Endothelial cell (in vitro differentiated cells): ENCODE measurements around the gene TWNK. TPM values are rescaled to one million over a fixed set of nuclear protein-coding genes. Genes with fewer than 3 reads are reported as not detected.
"Not testable (repeated sequence)": the region's sequence is repeated elsewhere in the genome, so short reads cannot be mapped to it uniquely, and the experiment has no call there.

Source experiments
- DNase-seq: peaks from one replicate; pipeline ENCODE4 v3.0.0; 2021; ENCODE audit warnings: low spot score
- H3K27ac Mint-ChIP-seq: one replicate; pipeline ENCODE4 v1.8.0; 2021; ENCODE audit warnings: mixed read lengths, inconsistent platforms; ENCODE audit not compliant: unreplicated experiment
- H3K27me3 Mint-ChIP-seq: one replicate; pipeline ENCODE4 v1.8.0; 2021; ENCODE audit warnings: mild to moderate bottlenecking, moderate library complexity, mixed read lengths, inconsistent platforms; ENCODE audit not compliant: unreplicated experiment
- H3K36me3 Mint-ChIP-seq: one replicate; pipeline ENCODE4 v1.8.0; 2021; ENCODE audit warnings: mild to moderate bottlenecking, low read depth, mixed read lengths, inconsistent platforms; ENCODE audit not compliant: unreplicated experiment
- H3K4me1 Mint-ChIP-seq: one replicate; pipeline ENCODE4 v1.8.0; 2021; ENCODE audit warnings: mild to moderate bottlenecking, mixed read lengths, inconsistent platforms; ENCODE audit not compliant: unreplicated experiment
- H3K4me3 Mint-ChIP-seq: one replicate; pipeline ENCODE4 v1.8.0; 2021; ENCODE audit warnings: mild to moderate bottlenecking, mixed read lengths, inconsistent platforms; ENCODE audit not compliant: unreplicated experiment
- H3K9me3 Mint-ChIP-seq: one replicate; pipeline ENCODE4 v1.8.0; 2021; ENCODE audit warnings: mixed read lengths, inconsistent platforms; ENCODE audit not compliant: unreplicated experiment
- CTCF ChIP-seq: fragments of 200-600 bp; sonication (generic); IDR thresholded peaks from one replicate; pipeline ENCODE4 v1.5.0; 2021; ENCODE audit warnings: antibody characterized with exemption; ENCODE audit not compliant: unreplicated experiment
- total RNA-seq: library from RNA; stranded (reverse); fragmentation: NEBNext Ultra II Directional; extraction: Animal tissue kit (Norgen Biotek cat#: 25700); gene quantifications from one replicate; pipeline ENCODE4 v1.2.1, GENCODE V29; 2021; ENCODE audit not compliant: unreplicated experiment

The TWNK gene
- total RNA-seq, 1 donor from 2014 or later = 10.5 TPM

GRCh38 chr10:101031128-101031795 lies 43.9 kb downstream of the TWNK start, which contains the start of the genes PDZD7 and SFXN3:
PDZD7 (minus strand) TSS chr10:101031129; CDS start chr10:101030219, 910 bp downstream.
SFXN3 (plus strand) TSS chr10:101031234; CDS start chr10:101034695, 3,461 bp downstream.
- no peak for TF ChIP-seq CTCF
- Mint-ChIP-seq H3K36me3 (peaks cover 8% of the 10 kb centered on the region), H3K9me3 (no peaks in the 10 kb centered on the region), H3K27ac (no peak within 1 kb of the TSS), H3K4me3 (peak within 1 kb of the TSS; percentile 83), H3K4me1 (peaks cover 25% of the 10 kb centered on the region), H3K27me3 (peaks cover 19% of the 10 kb centered on the region)
- peak; percentile 92 for DNase-seq

- peak; percentile 59 for DNase-seq
- Mint-ChIP-seq H3K27ac (peak overlapping the region; percentile 65), H3K4me1 (peaks cover 25% of the 10 kb centered on the region), H3K36me3 (peaks cover 11% of the 10 kb centered on the region), H3K4me3 (peak overlapping the region; percentile 89), H3K9me3 (no peaks in the 10 kb centered on the region), H3K27me3 (peaks cover 19% of the 10 kb centered on the region)
- TF ChIP-seq CTCF = no peak
Measured at GRCh38 chr10:101031796-101032636, 44.7 kb downstream of the TWNK start.

- H3K27me3 Mint-ChIP-seq = peaks cover 16% of the 10 kb centered on the region
- peaks cover 25% of the 10 kb centered on the region for H3K4me1 Mint-ChIP-seq
- peak overlapping the region; percentile 89 for H3K4me3 Mint-ChIP-seq
- H3K27ac Mint-ChIP-seq = peak overlapping the region; percentile 65
- no peak for TF ChIP-seq CTCF
- peak; percentile 41 for DNase-seq
- H3K36me3 Mint-ChIP-seq = peaks cover 19% of the 10 kb centered on the region
- no peaks in the 10 kb centered on the region for H3K9me3 Mint-ChIP-seq
Measured at GRCh38 chr10:101032637-101033224, 45.4 kb downstream of the TWNK start.

GRCh38 chr10:101033276-101033675 lies 45.9 kb downstream of the TWNK start:
- Mint-ChIP-seq H3K27ac (no peak overlapping the region), H3K27me3 (peaks cover 21% of the 10 kb centered on the region), H3K36me3 (peaks cover 23% of the 10 kb centered on the region), H3K4me1 (peaks cover 29% of the 10 kb centered on the region), H3K9me3 (no peaks in the 10 kb centered on the region), H3K4me3 (peak overlapping the region; percentile 60)
- DNase-seq = no peak
- TF ChIP-seq CTCF = no peak

GRCh38 chr10:101034404-101034803 lies 47.1 kb downstream of the TWNK start:
- H3K27me3 Mint-ChIP-seq = peaks cover 16% of the 10 kb centered on the region
- peaks cover 23% of the 10 kb centered on the region for H3K36me3 Mint-ChIP-seq
- not testable (repeated sequence) for H3K27ac Mint-ChIP-seq, H3K4me3 Mint-ChIP-seq, H3K9me3 Mint-ChIP-seq, DNase-seq
- peaks cover 25% of the 10 kb centered on the region for H3K4me1 Mint-ChIP-seq
